Heart left ventricle (tissue), 13 donors: ENCODE data around the gene SNX24.
A peak's percentile ranks its signal among the peaks of the same experiment; 100 is the strongest.

Experiments used
- POLR2A ChIP-seq, 2 donors: fragments of 450-650 bp; IDR thresholded peaks; one replicate each; pipeline ENCODE4 v1.6.1; 2017; ENCODE audit warnings: antibody characterized with exemption in 2 of 2, mild to moderate bottlenecking in 2 of 2, moderate library complexity in 2 of 2
- TF ChIP-seq, protein P1 (sequence below), 12 donors: fragments of 200-600 bp; sonication (generic) in 4 of 12; IDR thresholded peaks; one replicate each; pipeline versions ENCODE4 v1.5.0 to v1.8.0; 2018 to 2022; ENCODE audit warnings: antibody characterized with exemption in 12 of 12, mild to moderate bottlenecking in 5 of 12
- donor health status: ischemic (EF 13 %, LVEDD 7.1; RV severe dilation, severe dysfunction).
- donor health status: DM: no; HTN: yes; CAD: no.
- donor health status: DM: no; HTN: no; CAD: no.
- donor health status: ischemic (EF 25% LVEDD 6.9; RV normal size, moderate dysfunction).
- donor health status: ischemic (EF 25% LVEDD 5.7; RV mildly dilated, moderate dysfunction).
- donor health status: ischemic (EF 35%, LVEDD 5.7; RV mildly dilated, moderate dysfunction).
- donor health status: nonischemic (EF 11% LVEDD 7.7; RV severe dilation, severe dysfunction).
- donor health status: DM: yes; HTN: yes; CAD: no.
- donor health status: PGD.
- donor health status: ischemic (EF 29% LVEDD 5.4; RV normal size, mild dysfunction).
- donor health status: nonischemic (EF 23%, LVEDD 6.1; RV moderate dilation, normal function).

DNA sequence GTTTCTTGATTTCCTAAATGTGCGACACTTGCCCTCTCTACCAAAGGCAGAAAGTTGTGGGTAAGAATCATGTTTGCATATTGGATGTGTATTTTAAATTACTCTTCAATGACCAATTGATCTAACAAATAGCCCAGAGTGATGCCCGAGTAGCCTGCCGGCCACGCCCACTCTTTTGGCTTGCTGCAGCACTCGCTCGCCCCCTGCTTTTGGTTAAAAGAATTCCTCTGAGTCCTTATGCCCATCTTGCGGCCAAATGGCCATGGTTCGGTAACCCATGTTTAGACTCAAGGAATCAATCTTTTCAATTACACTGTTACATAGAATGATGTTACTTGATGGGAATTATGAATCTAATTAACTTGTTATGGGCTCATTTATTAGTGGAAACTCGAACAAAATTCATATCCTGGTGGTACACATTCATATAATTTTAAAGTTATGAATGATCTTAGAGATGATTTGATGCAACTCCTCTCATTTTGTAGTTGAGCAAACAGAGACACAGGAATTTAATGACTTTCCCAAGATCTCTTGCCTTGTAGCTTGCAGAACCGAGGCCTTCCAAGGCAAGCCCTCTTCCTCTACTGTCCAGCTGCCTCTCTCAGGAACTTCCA lies 154.6 kb downstream of the SNX24 start:
- TF ChIP-seq, protein P1, sequence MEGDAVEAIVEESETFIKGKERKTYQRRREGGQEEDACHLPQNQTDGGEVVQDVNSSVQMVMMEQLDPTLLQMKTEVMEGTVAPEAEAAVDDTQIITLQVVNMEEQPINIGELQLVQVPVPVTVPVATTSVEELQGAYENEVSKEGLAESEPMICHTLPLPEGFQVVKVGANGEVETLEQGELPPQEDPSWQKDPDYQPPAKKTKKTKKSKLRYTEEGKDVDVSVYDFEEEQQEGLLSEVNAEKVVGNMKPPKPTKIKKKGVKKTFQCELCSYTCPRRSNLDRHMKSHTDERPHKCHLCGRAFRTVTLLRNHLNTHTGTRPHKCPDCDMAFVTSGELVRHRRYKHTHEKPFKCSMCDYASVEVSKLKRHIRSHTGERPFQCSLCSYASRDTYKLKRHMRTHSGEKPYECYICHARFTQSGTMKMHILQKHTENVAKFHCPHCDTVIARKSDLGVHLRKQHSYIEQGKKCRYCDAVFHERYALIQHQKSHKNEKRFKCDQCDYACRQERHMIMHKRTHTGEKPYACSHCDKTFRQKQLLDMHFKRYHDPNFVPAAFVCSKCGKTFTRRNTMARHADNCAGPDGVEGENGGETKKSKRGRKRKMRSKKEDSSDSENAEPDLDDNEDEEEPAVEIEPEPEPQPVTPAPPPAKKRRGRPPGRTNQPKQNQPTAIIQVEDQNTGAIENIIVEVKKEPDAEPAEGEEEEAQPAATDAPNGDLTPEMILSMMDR (IDR thresholded peaks at IDR 0.05), result peak in 8 of 12 donors; percentile 15 to 48 (median 30)
- TF ChIP-seq POLR2A (IDR thresholded peaks at IDR 0.05), result no peak
